GM19395 (cell line): Measurements from ENCODE around the gene PPP1R13B.
A peak's percentile ranks its signal among the peaks of the same experiment; 100 is the strongest.
"Not testable (repeated sequence)": the region's sequence is repeated elsewhere in the genome, so short reads cannot be mapped to it uniquely, and the experiment has no call there.

Experiments used
- ATAC-seq: cut with Tn5 transposase; IDR thresholded peaks from one replicate; pipeline ENCODE4 v1.9.1; 2021; ENCODE audit warnings: mild to moderate bottlenecking, moderate library complexity; ENCODE audit not compliant: unreplicated experiment

The PPP1R13B gene, protein sequence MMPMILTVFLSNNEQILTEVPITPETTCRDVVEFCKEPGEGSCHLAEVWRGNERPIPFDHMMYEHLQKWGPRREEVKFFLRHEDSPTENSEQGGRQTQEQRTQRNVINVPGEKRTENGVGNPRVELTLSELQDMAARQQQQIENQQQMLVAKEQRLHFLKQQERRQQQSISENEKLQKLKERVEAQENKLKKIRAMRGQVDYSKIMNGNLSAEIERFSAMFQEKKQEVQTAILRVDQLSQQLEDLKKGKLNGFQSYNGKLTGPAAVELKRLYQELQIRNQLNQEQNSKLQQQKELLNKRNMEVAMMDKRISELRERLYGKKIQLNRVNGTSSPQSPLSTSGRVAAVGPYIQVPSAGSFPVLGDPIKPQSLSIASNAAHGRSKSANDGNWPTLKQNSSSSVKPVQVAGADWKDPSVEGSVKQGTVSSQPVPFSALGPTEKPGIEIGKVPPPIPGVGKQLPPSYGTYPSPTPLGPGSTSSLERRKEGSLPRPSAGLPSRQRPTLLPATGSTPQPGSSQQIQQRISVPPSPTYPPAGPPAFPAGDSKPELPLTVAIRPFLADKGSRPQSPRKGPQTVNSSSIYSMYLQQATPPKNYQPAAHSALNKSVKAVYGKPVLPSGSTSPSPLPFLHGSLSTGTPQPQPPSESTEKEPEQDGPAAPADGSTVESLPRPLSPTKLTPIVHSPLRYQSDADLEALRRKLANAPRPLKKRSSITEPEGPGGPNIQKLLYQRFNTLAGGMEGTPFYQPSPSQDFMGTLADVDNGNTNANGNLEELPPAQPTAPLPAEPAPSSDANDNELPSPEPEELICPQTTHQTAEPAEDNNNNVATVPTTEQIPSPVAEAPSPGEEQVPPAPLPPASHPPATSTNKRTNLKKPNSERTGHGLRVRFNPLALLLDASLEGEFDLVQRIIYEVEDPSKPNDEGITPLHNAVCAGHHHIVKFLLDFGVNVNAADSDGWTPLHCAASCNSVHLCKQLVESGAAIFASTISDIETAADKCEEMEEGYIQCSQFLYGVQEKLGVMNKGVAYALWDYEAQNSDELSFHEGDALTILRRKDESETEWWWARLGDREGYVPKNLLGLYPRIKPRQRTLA

DNA sequence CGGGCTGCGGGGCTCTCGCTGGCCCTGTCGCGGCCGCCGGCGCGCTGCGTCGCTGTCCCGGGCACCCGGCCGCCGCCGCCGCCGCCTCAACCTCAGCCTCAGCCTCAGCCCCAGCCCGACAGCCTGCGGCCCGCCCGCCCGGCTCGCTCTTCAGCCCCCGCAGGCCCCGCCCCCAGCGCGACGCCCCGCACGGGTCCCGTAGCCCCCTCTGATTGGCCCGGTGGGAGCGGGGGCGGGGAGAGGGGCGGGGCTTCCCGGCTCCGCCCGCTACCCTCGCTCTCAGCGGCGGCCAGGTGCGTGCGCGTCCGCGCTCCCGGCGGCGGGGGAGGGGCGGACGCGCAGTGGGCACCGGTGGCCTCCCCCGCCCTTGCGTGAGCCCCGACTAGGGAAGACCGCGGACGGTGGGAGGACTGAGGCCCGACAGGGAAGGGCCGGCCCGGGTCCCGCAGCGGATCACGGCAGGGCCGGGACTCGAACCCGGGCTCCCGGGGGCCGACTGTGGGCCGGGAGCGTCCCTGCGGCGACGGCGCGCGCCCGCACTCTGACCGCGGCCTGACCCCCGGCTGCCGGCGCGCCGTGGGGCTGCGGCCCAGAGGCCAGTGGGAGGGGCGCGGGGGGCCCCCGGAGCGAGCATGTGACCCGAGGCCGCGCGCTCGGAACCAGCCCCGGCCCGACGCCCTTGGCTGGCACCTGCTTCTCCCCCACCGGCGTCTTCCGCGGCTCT, at the start of gene PPP1R13B:
TSS of gene PPP1R13B (minus strand) at position 125 of the 724 bp plus-strand sequence. CDS start 268 bp downstream, outside the sequence.
- ATAC-seq: peak; percentile 81

DNA sequence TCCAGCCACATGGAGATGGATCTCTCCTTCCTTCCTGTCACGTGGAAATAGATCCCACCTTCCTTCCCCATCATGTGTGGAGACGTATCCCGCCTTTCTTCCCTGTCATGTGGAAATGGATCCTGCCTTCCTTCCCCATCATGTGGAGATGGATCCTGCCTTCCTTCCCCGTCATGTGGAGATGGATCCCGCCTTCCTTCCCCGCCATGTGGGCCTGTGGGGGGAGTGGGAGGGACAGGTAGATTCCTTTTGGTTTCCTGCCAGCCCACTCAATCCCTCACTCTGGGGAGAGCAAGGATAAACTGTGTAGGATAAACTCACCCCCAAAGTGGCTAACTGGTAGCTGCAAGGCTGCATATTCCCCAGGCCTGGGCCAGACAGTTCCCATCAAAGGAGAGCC, 49.2 kb upstream of the PPP1R13B start:
- ATAC-seq: no peak

DNA sequence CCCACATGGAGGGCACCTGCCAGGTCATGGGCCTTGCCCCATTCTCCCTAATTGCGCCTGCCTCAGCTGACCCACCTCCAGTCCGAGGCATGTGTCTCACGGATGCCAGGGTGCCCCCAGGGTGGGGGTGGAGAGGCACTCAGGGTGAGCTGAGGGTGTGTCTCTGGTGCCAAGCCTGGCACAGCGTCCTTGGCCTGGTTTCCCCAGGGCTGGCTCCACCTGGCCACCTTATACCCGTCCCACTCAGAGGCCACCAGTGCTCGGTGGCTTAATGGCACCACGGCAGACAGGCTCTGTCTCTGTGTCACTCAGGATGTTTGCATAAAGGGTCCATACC, 47.3 kb upstream of the PPP1R13B start:
- no peak for ATAC-seq

DNA sequence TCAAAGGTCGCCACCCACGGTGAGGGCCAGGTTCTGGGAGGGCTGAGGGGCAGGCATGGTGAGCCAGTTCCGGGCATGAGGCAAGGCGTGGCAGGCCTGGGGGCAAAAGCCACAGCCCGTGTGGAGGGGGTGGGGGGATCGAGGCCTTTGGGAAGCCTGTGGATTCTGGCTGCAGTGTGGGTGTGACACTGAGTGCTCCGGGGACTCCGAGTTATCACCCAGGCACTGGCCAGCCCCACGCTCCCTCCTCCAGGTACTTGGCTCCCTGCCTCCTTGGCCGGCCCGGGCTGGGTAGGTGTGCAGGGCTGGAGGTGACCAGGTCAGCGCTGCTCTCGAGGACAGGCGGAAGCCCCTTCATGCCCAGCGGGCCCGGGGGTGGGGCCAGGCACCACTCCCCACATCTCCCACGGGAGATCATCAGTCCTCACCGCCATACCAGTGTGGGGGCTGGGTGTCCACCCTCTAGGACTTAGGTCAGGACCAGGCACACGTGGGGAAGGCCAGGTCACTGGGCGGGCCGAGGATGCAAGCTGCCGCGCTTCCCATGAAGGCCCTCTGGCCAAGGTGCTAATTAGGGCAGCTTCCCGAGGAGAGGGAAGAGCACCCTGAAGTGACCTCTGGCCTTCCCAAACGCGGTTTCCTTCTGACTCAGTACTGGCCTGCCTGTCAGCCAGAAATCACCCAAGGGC, 46.8 kb upstream of the PPP1R13B start:
- no peak for ATAC-seq

DNA sequence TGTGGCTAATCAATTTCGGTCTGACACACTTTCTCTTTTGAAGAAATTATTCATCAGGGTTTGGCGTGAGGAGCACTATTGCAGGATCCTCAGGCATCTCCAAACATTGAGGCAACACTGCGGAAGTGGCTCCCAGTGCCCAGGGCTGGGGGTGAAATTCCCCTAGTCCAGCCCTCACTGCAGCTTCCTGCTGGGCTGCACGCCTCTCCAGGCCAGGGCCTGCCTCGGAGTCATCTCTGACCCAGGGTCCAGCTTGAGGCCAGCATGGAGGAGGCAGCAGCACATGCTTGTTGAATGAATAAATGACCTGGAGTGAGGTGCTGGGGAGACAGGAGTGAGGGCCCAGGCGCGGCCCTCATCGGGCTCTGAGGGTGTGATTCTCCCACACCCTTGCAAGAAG, 44.9 kb upstream of the PPP1R13B start:
- ATAC-seq: no peak

DNA sequence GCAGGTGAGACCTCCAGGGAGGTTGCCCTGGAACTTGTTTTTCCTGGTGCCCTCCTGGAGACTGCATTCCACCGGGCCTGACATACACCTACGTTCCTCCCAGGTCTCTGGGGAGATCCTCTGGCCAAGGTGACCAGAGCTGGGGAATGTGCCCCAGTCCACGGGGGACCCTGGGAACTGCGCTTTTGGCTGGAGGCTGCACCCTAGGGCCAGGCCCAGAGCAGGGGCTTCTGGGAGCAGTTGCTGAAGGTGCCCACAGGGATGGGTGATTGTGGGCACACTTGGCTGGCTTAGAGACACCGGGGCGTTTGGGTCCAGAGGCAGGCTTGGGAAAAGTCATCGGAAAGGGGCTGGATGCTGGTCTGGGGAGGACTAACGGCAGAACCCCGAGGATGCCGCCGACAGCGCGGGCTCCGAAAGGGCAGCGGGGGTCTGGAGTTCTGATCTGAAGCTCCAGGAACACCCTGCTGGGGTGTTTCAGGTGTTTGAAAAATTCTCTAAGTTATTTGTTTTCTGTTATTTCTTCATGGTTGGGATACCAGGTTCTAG, 44.4 kb upstream of the PPP1R13B start:
- ATAC-seq: no peak

DNA sequence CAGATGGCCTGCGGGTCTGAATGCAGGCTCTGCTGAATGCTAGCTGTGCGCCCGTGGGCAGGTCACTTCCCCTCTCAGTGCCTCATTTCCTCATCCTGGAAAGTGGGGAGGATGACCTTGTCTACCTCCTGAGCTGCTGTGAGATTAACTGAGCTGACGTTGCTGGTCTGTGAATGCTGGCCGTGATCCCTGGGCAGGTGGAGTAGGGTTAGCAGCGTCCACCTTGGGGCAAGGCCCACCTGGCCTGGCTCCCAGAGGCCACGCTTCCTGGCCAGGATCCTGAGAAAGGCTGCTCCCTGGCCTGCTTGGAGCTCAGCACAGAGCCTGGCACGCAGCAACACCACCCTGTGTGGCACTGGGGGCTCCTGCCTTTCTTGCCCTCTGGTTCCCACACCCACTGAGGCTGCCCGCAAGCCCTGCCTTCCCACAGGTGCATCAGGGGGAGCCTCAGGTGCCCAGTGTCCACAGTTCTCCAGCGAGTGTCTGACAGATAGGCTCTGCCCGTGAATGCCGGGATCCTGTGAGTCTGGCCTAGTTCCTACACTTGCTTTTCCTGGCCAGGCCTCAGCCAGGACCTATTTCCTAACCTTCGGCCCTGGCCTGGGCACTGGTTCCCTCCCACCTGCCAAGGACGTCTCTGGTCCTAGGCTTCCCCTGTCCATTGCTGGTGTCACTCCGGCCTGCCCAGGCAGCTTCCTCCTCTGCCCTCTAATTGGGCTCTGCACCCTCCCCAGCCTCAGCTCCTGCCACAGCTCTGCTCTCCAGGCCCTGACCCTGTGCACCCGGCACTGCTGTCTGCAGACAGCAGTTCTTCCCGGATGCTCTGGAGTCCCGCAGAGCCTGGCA, 43.7 kb upstream of the PPP1R13B start:
- ATAC-seq: no peak

DNA sequence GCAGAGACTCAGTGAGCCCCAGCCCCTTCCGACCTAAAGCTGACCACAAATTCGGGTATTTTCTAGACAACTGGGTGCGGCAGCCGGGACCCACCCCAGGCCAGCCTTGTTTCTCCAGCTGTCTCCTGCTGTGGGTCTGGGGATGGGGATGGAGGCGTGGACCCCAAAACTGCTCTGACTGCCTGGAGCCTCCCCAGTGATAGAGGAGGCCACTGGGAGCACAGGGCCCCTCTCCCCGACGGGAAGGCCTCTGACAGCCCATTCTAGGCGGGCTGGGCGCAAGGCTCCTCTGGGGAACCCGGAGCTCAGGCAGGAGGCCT, 42.6 kb upstream of the PPP1R13B start:
- ATAC-seq: no peak

DNA sequence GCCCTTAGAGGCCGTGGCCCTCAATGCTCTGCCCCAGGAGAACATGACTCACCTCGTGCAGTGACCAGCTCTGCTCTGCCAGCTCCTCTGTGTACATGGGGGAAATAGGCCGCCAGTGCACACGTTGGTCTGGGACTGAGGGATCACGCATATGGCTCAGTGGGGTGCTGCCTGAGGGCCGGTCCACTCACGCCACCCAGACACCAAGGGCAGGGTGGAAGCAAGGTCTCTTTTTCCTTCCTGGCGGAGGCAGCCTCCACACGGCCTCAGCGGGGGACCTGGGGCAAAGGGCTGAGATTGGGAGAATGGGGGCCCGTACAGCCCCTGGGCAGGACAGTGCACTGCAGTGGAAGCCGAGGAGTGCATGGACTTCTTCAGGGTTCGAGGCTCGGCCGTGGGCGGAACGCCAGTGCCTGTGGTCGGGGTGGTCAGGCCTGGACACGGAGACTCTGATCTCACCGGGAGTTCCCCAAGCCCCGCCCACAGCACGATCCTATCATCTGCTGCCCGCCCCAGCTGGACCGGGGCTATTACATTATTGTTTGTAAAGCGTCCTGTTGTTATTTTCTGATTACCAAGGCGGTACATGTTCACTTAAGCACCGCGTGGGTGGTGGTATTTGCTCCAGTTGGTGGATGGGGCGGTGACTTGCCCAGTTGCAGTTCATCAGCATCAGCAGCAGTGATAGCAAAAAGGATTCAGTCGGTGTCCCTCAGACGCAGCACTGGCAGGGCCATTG, 42.1 kb upstream of the PPP1R13B start:
- ATAC-seq: no peak

DNA sequence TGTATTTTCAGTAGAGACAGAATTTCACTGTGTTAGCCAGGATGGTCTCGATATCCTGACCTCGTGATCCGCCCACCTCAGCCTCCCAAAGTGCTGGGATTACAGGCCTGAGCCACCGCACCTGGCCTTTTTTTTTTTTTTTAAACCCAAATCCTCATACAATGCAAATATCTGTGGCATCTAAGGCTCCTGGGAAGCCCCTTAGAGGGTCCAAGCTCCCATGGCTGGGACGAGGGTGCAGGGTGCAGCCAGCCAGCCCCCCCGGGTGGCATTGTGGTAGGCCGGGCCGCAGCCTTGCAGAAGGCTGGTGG, 41.6 kb upstream of the PPP1R13B start:
- ATAC-seq: not testable (repeated sequence)

DNA sequence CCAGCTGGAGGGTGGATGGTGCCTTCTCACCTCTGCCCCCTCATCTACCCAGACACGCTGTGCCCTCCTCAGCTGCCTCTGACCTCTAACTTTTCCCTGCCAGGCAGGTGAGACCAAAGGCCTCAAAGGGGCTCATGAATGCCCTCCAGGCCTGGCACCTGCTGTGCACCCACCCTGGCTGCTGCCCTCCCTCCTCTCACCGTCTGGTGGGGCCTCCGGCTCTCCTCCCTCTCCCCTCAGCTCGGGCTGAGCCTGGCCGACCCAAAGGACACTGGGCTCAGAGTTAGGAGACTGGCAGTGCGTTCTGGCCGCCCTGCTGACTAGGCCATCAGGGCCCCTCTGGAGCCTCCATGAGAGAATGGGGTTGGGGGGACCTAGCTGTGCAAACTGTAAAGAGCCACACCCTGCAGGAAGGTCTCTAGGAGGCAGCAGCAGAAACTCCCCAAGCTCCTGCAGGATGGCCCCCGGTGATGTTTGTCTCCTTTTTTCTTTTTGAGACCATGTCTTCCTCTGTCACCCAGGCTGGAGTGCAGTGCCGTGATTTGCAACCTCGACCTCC, 40.3 kb upstream of the PPP1R13B start:
- ATAC-seq: no peak

DNA sequence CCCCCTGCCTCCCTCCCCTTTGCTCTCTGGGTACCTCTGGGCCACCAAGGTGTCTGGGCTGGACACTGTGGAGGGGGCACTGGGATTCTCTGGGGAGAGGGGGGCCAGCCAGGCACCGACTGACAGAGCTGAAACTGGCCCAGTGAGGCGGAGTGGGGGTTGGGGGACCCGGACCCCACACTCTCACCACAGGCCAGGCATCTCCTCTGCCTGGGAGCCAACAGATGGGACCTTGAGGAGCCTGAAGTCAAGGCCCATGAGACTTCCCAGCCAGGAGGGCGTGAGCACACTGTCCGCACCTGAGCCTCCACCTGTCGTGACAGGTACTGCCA, 39.8 kb upstream of the PPP1R13B start:
- ATAC-seq: no peak

DNA sequence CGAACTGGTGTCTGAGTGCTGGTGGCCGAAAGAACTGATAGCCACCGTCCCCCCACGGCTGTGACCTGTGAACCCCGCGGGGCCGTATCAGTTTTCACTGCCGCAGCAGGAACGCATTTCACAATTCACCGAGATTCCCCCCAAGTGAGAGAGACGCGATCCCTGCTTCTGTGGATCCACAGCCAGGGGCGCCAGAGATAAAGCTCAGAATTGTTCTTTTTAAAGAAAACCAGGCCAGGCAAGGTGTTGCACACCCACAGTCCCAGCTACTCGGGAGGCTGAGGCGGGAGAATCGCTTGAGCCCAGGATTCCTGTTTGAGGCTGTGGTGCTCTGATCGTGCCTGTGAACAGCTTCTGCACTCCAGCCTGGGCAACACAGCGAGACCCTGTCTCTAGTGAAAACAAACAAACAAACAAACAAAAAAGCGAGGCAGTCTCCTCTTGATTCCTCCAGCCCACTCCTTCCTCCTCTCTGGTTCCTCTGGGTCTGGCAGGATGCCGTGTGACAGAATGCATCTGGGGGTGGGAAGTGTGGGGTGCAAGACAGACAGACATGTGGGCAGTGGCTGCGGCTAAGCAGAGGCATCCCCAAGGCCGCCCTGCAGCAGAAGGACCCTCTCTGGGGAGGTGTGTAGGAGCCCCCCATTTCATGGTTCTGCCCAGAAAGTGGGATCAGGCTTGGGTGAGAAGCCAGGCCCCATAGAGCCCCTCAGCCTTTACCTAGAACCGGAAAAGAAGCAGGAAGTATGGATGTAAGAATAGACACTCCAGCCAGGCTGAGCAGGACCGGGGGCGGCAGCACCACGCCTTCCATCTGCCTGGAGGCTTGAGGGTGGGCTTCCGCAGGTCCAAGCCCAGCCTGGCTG, 39.2 kb upstream of the PPP1R13B start:
- ATAC-seq: no peak

DNA sequence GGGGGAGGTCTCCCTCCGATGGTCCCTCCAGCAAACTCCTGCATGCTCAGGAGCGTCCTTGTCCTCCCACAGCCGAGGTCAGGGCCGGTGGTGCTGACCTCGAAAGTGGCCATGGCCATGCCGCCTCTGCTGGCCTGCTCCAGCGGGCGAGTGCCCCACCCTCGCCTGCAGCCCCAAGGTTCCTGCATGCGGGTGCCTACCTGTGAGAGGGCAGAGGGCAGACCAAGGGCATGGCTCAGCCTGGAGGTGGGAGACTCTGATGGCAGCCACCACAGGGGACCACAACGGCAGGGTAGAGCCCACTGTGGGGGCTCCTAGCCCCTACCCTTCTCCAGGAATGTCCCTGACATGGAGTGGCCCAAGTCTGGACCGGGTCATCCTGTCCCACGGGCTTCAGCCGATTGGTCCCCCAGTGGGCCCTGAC, 38.1 kb upstream of the PPP1R13B start:
- no peak for ATAC-seq

DNA sequence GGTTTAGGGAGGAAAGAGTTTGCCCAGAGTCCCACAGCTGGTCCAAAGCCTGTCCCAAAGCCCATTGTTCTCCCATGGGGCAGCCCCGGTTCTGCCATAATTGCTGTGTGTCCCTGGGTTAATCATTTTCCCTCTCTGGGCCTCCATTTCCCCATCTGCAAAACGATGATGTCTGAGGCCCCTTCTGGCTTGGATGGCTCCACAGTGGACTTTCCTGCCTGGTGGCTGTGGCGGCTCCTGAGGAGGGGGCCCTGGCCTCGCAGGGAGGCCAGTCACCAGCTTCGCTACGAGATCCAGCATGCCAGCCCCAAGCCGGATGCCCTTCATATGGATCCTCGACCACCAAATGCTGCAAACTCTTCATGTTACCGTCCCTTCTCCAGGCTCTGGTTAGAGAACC, 37.5 kb upstream of the PPP1R13B start:
- ATAC-seq: no peak

DNA sequence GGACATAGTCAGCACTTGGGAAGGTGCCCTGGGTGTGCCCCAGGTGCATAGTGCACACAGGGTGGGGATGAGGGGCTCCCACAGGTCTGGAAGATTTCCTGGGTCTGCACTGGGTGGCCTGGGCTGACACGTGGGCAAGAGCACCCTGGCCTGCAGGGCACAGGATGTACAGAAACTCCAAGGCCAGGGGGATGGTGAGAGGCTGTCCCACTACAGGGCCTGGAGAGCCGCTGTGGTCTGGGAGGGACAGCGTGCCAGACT, 35.8 kb upstream of the PPP1R13B start:
- no peak for ATAC-seq

DNA sequence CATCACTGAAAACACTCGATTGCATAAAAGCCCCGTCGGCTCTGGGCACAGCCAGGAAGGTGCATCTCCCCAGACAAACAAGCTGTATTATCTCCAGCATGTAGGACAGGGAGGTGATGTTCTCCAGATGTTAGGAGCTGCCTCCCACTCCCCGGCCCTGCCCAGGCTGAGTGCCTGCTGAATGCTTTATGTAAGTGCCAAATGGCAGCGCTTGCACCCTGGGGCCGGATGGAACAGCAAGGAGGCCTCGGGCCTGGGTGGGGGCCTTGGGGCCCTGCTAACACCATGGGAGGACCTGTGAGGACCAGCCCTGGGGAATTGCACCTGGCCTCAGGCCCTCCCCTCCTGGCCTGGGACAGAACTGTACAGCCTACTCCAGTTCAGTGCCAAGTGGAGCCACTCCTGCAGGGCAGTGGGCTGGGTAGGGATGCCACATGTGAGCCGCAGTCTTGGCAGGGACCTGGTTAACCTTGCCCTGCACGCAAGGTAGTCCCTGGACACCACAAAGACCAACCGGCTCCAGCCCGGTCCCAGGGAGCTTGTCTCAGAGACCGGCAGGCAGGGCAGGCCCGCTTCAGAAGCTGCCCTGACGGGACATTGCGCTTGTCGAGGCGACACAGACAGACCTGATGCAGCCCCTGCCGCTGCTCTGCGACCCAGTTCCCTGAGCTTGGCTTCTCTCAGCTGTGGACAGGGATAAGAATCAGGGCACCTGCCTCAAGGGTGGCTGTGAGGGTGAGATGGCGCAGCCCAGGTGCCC, 35.3 kb upstream of the PPP1R13B start:
- ATAC-seq: no peak
